ENCODE data around the gene A1BG. TPM values are rescaled to one million over a fixed set of nuclear protein-coding genes. Genes with fewer than 3 reads are reported as not detected.

The A1BG gene
- total and polyA plus RNA-seq, 2 of the 13 experiments (the other 11 are each of a cell fraction or from before 2014, with no cell fraction given): 14.7 to 41.4 TPM

GRCh38 chr19:58305065-58305931 lies 48.0 kb downstream of the A1BG start, which contains the start of gene ERVK3-1 (continued):
- TF ChIP-seq SP1 (IDR thresholded peaks at IDR 0.05) (no peak), SP1 (CRISPR knock-in tag; IDR thresholded peaks at IDR 0.05) (0 out of 2 replicates have a peak, but pooled peaks have one; percentile 2), NAIF1 (CRISPR knock-in tag; IDR thresholded peaks at IDR 0.05; ENCODE audit: borderline replicate concordance) (peak; percentile 98), SNAPC4 (CRISPR knock-in tag; IDR thresholded peaks at IDR 0.05) (no peak), ZZZ3 (CRISPR knock-in tag; IDR thresholded peaks at IDR 0.05; ENCODE audit: borderline replicate concordance) (peak; percentile 82; the same call in 1 of the 2 replicates), KAT2B (IDR thresholded peaks at IDR 0.05; ENCODE audit: borderline replicate concordance, low read depth, low read length) (no peak), ZNF883 (CRISPR knock-in tag; IDR thresholded peaks at IDR 0.05; ENCODE audit: not compliant biosample characterization) (no peak), REXO4 (CRISPR knock-in tag; IDR thresholded peaks at IDR 0.05; ENCODE audit: borderline replicate concordance) (no peak), DNMT1 (CRISPR knock-in tag; IDR thresholded peaks at IDR 0.05) (peak; percentile 79; the same call in 1 of the 2 replicates), ETV5 (CRISPR knock-in tag; IDR thresholded peaks at IDR 0.05; ENCODE audit: borderline replicate concordance) (peak; percentile 96), SKI (IDR thresholded peaks at IDR 0.05; ENCODE audit: partially characterized antibody) (no peak)
- TF ChIP-seq, protein P1, sequence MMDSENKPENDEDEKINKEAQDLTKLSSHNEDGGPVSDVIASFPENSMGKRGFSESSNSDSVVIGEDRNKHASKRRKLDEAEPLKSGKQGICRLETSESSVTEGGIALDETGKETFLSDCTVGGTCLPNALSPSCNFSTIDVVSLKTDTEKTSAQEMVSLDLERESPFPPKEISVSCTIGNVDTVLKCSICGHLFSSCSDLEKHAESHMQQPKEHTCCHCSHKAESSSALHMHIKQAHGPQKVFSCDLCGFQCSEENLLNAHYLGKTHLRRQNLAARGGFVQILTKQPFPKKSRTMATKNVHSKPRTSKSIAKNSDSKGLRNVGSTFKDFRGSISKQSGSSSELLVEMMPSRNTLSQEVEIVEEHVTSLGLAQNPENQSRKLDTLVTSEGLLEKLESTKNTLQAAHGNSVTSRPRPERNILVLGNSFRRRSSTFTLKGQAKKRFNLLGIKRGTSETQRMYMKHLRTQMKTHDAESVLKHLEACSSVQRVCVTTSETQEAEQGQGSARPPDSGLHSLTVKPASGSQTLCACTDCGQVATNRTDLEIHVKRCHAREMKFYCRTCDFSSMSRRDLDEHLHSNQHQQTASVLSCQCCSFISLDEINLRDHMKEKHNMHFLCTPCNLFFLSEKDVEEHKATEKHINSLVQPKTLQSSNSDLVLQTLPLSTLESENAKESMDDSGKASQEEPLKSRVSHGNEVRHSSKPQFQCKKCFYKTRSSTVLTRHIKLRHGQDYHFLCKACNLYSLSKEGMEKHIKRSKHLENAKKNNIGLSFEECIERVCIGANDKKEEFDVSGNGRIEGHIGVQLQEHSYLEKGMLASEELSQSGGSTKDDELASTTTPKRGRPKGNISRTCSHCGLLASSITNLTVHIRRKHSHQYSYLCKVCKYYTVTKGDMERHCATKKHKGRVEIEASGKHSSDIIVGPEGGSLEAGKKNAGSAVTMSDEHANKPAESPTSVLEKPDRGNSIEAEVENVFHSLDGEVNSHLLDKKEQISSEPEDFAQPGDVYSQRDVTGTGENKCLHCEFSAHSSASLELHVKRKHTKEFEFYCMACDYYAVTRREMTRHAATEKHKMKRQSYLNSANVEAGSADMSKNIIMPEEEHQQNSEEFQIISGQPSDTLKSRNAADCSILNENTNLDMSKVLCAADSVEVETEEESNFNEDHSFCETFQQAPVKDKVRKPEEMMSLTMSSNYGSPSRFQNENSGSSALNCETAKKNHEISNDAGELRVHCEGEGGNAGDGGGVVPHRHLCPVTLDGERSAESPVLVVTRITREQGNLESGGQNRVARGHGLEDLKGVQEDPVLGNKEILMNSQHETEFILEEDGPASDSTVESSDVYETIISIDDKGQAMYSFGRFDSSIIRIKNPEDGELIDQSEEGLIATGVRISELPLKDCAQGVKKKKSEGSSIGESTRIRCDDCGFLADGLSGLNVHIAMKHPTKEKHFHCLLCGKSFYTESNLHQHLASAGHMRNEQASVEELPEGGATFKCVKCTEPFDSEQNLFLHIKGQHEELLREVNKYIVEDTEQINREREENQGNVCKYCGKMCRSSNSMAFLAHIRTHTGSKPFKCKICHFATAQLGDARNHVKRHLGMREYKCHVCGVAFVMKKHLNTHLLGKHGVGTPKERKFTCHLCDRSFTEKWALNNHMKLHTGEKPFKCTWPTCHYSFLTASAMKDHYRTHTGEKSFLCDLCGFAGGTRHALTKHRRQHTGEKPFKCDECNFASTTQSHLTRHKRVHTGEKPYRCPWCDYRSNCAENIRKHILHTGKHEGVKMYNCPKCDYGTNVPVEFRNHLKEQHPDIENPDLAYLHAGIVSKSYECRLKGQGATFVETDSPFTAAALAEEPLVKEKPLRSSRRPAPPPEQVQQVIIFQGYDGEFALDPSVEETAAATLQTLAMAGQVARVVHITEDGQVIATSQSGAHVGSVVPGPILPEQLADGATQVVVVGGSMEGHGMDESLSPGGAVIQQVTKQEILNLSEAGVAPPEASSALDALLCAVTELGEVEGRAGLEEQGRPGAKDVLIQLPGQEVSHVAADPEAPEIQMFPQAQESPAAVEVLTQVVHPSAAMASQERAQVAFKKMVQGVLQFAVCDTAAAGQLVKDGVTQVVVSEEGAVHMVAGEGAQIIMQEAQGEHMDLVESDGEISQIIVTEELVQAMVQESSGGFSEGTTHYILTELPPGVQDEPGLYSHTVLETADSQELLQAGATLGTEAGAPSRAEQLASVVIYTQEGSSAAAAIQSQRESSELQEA (CRISPR knock-in tag; IDR thresholded peaks at IDR 0.05; ENCODE audit: not compliant biosample characterization): peak; percentile 65
- TF ChIP-seq, protein P2, sequence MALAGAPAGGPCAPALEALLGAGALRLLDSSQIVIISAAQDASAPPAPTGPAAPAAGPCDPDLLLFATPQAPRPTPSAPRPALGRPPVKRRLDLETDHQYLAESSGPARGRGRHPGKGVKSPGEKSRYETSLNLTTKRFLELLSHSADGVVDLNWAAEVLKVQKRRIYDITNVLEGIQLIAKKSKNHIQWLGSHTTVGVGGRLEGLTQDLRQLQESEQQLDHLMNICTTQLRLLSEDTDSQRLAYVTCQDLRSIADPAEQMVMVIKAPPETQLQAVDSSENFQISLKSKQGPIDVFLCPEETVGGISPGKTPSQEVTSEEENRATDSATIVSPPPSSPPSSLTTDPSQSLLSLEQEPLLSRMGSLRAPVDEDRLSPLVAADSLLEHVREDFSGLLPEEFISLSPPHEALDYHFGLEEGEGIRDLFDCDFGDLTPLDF (CRISPR knock-in tag; IDR thresholded peaks at IDR 0.05): peak; percentile 24; the same call in 1 of the 2 replicates
